ENCODE data around the gene FRMPD2. TPM values are rescaled to one million over a fixed set of nuclear protein-coding genes. Genes with fewer than 3 reads are reported as not detected.

Gene FRMPD2
- total and polyA plus RNA-seq, 2 experiments from 2014 or later = not detected

GRCh38 chr10:48214716-48215485, 59.6 kb downstream of the FRMPD2 start (continued):
- TF ChIP-seq ZNF462 (CRISPR knock-in tag; IDR thresholded peaks at IDR 0.05) = no peak
- TF ChIP-seq STAT1 (IDR thresholded peaks at IDR 0.05; ENCODE audit: unreplicated experiment) = no peak
- TF ChIP-seq ETS1 (IDR thresholded peaks at IDR 0.05) = no peak
- TF ChIP-seq POLR2AphosphoS5 (IDR thresholded peaks at IDR 0.05; ENCODE audit: low read depth) = no peak
- no peak for TF ChIP-seq ZNF331 (CRISPR knock-in tag; IDR thresholded peaks at IDR 0.05; ENCODE audit: low read depth)
- TF ChIP-seq CTCF (conservative IDR thresholded peaks at IDR 0.05; ENCODE audit: low read depth in 2 of 2) = no peak

Measured in GM23338 (cell line).